Panc1 (cell line): ENCODE results near the gene APLP2. TPM values are rescaled to one million over a fixed set of nuclear protein-coding genes. Genes with fewer than 3 reads are reported as not detected.
A peak's percentile ranks its signal among the peaks of the same experiment; 100 is the strongest.

Experiments used
- ATAC-seq: fragments of 200-7000 bp; cut with Tn5 transposase; 2 replicates; pipeline ENCODE4 v1.9.1; 2020; ENCODE audit warnings: mild to moderate bottlenecking, moderate library complexity
- BruUV-seq: library from RNA; stranded (reverse); fragments of 400-500 nt; replicated peaks from 2 replicates; lab custom pipeline; 2021; lab: Mats Ljungman, UMichigan
- CTCF ChIA-PET: fragments of 300-600 bp; sonication (Branson Sonifier 250); formaldehyde crosslinking; loops from one replicate; lab custom pipeline; 2022; ENCODE audit warnings: antibody characterized with exemption; lab: Charles Lee
- POLR2A ChIA-PET: fragments of 300-600 bp; sonication (Branson Sonifier 250); formaldehyde crosslinking; loops from one replicate; lab custom pipeline; 2022; ENCODE audit warnings: antibody characterized with exemption; lab: Charles Lee
- DNase-seq: peaks from one replicate; pipeline ENCODE4 v3.0.0-alpha.2; 2010; ENCODE audit warnings: low read depth, low spot score
- H3K27ac ChIP-seq: 2 replicates; pipeline ENCODE4 v1.5.1; 2011; ENCODE audit warnings: mild to moderate bottlenecking, low read length, inconsistent platforms
- H3K27me3 ChIP-seq: fragments of 200-500 bp; sonication (Bioruptor generic); 2 replicates; pipeline ENCODE4 v1.6.0; 2014; ENCODE audit warnings: low read length, inconsistent platforms; ENCODE audit not compliant: control insufficient read depth, insufficient read depth
- H3K36me3 ChIP-seq: fragments of 200-500 bp; sonication (Bioruptor generic); 2 replicates; pipeline ENCODE4 v1.5.1; 2014; ENCODE audit warnings: inconsistent platforms, mild to moderate bottlenecking, low read length, moderate library complexity; ENCODE audit not compliant: control insufficient read depth, insufficient read depth
- H3K4me1 ChIP-seq: 2 replicates; pipeline ENCODE4 v1.5.1; 2011; ENCODE audit warnings: inconsistent platforms, mild to moderate bottlenecking, low read length, moderate library complexity; ENCODE audit not compliant: control insufficient read depth, insufficient read depth
- H3K4me3 ChIP-seq, 2 experiments: 2 replicates each; pipeline ENCODE4 v1.5.1; 2011 to 2012; ENCODE audit warnings: low read depth in 2 of 2, low read length in 2 of 2, mild to moderate bottlenecking in 2 of 2, inconsistent platforms in 1 of 2, moderate library complexity in 1 of 2
- H3K9me3 ChIP-seq: fragments of 200-500 bp; sonication (Bioruptor generic); 2 replicates; pipeline ENCODE4 v1.5.1; 2014; ENCODE audit warnings: low read depth, mild to moderate bottlenecking, inconsistent platforms, low read length, moderate library complexity; ENCODE audit not compliant: control insufficient read depth, insufficient read depth
- POLR2AphosphoS5 ChIP-seq: IDR thresholded peaks from 2 replicates; pipeline ENCODE4 v1.6.1; 2012; ENCODE audit warnings: mild to moderate bottlenecking, low read depth, low read length, moderate library complexity
- REST ChIP-seq, 2 experiments: IDR thresholded peaks; 2 replicates each; pipeline ENCODE4 v1.6.1; 2011 to 2012; ENCODE audit warnings: low read depth in 2 of 2, control low read depth in 1 of 2, low read length in 1 of 2, mild to moderate bottlenecking in 1 of 2, moderate library complexity in 1 of 2; ENCODE audit not compliant: insufficient read depth in 1 of 2
- SIN3A ChIP-seq: IDR thresholded peaks from 2 replicates; pipeline ENCODE4 v1.6.1; 2012; ENCODE audit warnings: low read depth, mild to moderate bottlenecking, low read length, moderate library complexity, borderline replicate concordance; ENCODE audit not compliant: insufficient read depth
- TCF7L2 ChIP-seq: IDR thresholded peaks from 2 replicates; pipeline ENCODE4 v1.6.1; 2011; ENCODE audit warnings: mild to moderate bottlenecking, low read depth, low read length, inconsistent platforms
- in situ Hi-C: cut with HindIII; loops from 2 replicates; pipeline ENCODE4 v1.10.0; 2016; ENCODE audit warnings: low sequenced_read_pairs, low pct_unique_long_range_greater_than_20kb
- intact Hi-C: fragments of 100-400 bp; cut with micrococcal nuclease; formaldehyde crosslinking; loops from one replicate; pipeline ENCODE4 v1.10.0; 2022; ENCODE audit not compliant: unreplicated experiment
- total RNA-seq: library from RNA; stranded (reverse); gene quantifications from one replicate; pipeline ENCODE4 v1.2.1, GENCODE V29; 2021; ENCODE audit not compliant: unreplicated experiment
- TF ChIP-seq, protein P1 (sequence below): fragments of 450-650 bp; IDR thresholded peaks from 2 replicates; pipeline ENCODE4 v1.5.1; 2017; ENCODE audit warnings: mild to moderate bottlenecking

APLP2 gene
- total RNA-seq, 1 experiment from 2014 or later = 589 TPM

- POLR2A ChIA-PET = interaction anchor here (0.7 to 0.9 kb wide), 2 partner anchors 12 to 24 kb away, joined by 3 to 5 read pairs; no protein-coding TSS in a partner anchor
- Histone ChIP-seq H3K4me1 (peaks cover 11% of the 10 kb centered on the region; the same call in 1 of the 2 replicates), H3K36me3 (no peaks in the 10 kb centered on the region), H3K9me3 (no peaks in the 10 kb centered on the region), H3K27me3 (no peaks in the 10 kb centered on the region), H3K4me3 (peak overlapping the region in 1 of 2 experiments; percentile 24; a peak in 1 of 4 replicates), H3K27ac (peak overlapping the region; percentile 25)
- ATAC-seq (peak; percentile 81), DNase-seq (peak; percentile 64)
- TF ChIP-seq SIN3A = no peak
- no peak for TF ChIP-seq TCF7L2
- TF ChIP-seq, protein P1, sequence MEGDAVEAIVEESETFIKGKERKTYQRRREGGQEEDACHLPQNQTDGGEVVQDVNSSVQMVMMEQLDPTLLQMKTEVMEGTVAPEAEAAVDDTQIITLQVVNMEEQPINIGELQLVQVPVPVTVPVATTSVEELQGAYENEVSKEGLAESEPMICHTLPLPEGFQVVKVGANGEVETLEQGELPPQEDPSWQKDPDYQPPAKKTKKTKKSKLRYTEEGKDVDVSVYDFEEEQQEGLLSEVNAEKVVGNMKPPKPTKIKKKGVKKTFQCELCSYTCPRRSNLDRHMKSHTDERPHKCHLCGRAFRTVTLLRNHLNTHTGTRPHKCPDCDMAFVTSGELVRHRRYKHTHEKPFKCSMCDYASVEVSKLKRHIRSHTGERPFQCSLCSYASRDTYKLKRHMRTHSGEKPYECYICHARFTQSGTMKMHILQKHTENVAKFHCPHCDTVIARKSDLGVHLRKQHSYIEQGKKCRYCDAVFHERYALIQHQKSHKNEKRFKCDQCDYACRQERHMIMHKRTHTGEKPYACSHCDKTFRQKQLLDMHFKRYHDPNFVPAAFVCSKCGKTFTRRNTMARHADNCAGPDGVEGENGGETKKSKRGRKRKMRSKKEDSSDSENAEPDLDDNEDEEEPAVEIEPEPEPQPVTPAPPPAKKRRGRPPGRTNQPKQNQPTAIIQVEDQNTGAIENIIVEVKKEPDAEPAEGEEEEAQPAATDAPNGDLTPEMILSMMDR = no peak
- TF ChIP-seq POLR2AphosphoS5 = no peak
- TF ChIP-seq REST (IDR thresholded peaks at IDR 0.05; ENCODE audit: insufficient read depth in 1 of 2, low read depth in 2 of 2, low read length in 1 of 2) = no peak
- in situ Hi-C loops = no loop called here
- CTCF ChIA-PET = interaction anchor here (0.5 to 0.7 kb wide), 2 partner anchors 54 to 175 kb away, joined by 4 to 5 read pairs; no protein-coding TSS in a partner anchor
- intact Hi-C loops = no loop called here
- no TSS peak for BruUV-seq
These were observed 32.6 kb upstream of the APLP2 start for GRCh38 chr11:130037058-130037457.

DNA sequence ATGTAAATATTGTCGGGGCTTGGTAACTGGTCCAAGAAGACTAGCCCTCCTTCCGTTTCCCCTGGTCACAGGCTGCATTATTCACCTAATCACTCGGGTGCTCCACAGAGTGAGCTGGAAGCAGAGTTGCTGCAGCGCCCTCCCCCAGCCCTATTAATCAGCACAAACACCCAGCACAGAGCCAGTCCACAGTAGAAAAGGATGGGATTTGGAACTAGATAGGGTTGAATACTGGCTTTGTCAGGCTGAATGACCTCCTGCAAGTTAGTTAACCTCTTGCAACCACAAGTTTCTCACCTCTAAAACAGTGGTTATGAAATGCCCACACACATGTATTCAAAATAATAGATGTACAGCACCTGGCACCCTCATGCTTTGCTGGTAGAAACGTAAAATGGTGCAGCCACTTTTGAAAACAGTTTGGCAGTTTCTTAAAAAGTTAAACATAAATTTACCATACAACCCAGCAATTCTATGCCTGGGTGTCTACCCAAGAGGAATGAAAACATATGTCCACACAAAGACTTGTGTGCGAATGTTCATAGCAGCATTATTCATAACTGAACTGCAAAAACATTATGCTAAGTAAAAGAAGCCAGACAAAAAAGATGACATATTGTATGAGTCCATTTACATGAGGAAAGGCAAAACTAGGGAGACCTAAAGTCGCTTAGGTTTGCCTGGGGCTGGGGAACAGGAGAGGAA, 31.7 kb upstream of the APLP2 start:
- DNase-seq (no peak), ATAC-seq (peak; percentile 81)
- POLR2A ChIA-PET = interaction anchor here (0.6 kb wide), 1 partner anchor 1527 kb away, joined by 3 read pairs; no protein-coding TSS in a partner anchor
- H3K36me3 ChIP-seq = no peaks in the 10 kb centered on the region
- H3K9me3 ChIP-seq = no peaks in the 10 kb centered on the region
- no TSS peak for BruUV-seq
- H3K27me3 ChIP-seq = no peaks in the 10 kb centered on the region
- intact Hi-C loops (no loop called here), in situ Hi-C loops (no loop called here)
- CTCF ChIA-PET = no interaction called here
- no peak for TF ChIP-seq POLR2AphosphoS5
- no peak for TF ChIP-seq REST (IDR thresholded peaks at IDR 0.05; ENCODE audit: insufficient read depth in 1 of 2, low read depth in 2 of 2, low read length in 1 of 2)
- TF ChIP-seq SIN3A = no peak
- TF ChIP-seq TCF7L2 = no peak
- TF ChIP-seq, protein P1 = no peak
- peaks cover 16% of the 10 kb centered on the region; the same call in 1 of the 2 replicates for H3K4me1 ChIP-seq
- peak overlapping the region; percentile 4 to 24; a peak in 3 of 4 replicates for H3K4me3 ChIP-seq
- H3K27ac ChIP-seq = peak overlapping the region; percentile 26
